ENCODE measurements around the gene ADGRF4.

ADGRF4 gene

GRCh38 chr6:47681201-47681990, 17.0 kb upstream of the ADGRF4 start:
- no peak overlapping the region for H2AFZ ChIP-seq (ENCODE audit: low read depth, low read length)
- ATAC-seq (ENCODE audit: insufficient read depth, low read depth) (no peak), DNase-seq (no peak)
- no peak overlapping the region for H3K9ac ChIP-seq (ENCODE audit: low read depth, low read length)
- H4K20me1 ChIP-seq (ENCODE audit: insufficient read depth, low read length) = no peaks in the 10 kb centered on the region
- TF ChIP-seq CTCF (IDR thresholded peaks at IDR 0.05; ENCODE audit: borderline replicate concordance, extremely low read depth, low read length, poor library complexity, severe bottlenecking) (no peak), EZH2 (IDR thresholded peaks at IDR 0.05; ENCODE audit: borderline replicate concordance, low read depth, low read length, severe bottlenecking) (no peak)
- no peak overlapping the region for H3K27ac ChIP-seq (ENCODE audit: low read length)
- H3K36me3 ChIP-seq (ENCODE audit: insufficient read depth, low read length) = no peaks in the 10 kb centered on the region
- H3K4me3 ChIP-seq (ENCODE audit: low read depth in 1 of 2, low read length in 2 of 2) = no peak overlapping the region
- no peaks in the 10 kb centered on the region for H3K79me2 ChIP-seq (ENCODE audit: insufficient read depth, low read length)
- H3K4me1 ChIP-seq (ENCODE audit: insufficient read depth, low read length) = no peaks in the 10 kb centered on the region
- H3K4me2 ChIP-seq (ENCODE audit: insufficient read depth, low read length) = no peak overlapping the region
- no peaks in the 10 kb centered on the region for H3K9me3 ChIP-seq (ENCODE audit: insufficient read depth, low read length, severe bottlenecking)
- H3K27me3 ChIP-seq (ENCODE audit: insufficient read depth, low read length, poor library complexity) = no peaks in the 10 kb centered on the region

- Histone ChIP-seq H3K79me2 (ENCODE audit: insufficient read depth, low read length) (no peaks in the 10 kb centered on the region), H3K27me3 (ENCODE audit: insufficient read depth, low read length, poor library complexity) (no peaks in the 10 kb centered on the region), H3K4me3 (ENCODE audit: low read depth in 1 of 2, low read length in 2 of 2) (no peak overlapping the region), H3K4me2 (ENCODE audit: insufficient read depth, low read length) (no peak overlapping the region), H3K27ac (ENCODE audit: low read length) (no peak overlapping the region), H3K36me3 (ENCODE audit: insufficient read depth, low read length) (no peaks in the 10 kb centered on the region), H4K20me1 (ENCODE audit: insufficient read depth, low read length) (no peaks in the 10 kb centered on the region), H2AFZ (ENCODE audit: low read depth, low read length) (no peak overlapping the region), H3K4me1 (ENCODE audit: insufficient read depth, low read length) (no peaks in the 10 kb centered on the region), H3K9me3 (ENCODE audit: insufficient read depth, low read length, severe bottlenecking) (no peaks in the 10 kb centered on the region), H3K9ac (ENCODE audit: low read depth, low read length) (no peak overlapping the region)
- TF ChIP-seq EZH2 (IDR thresholded peaks at IDR 0.05; ENCODE audit: borderline replicate concordance, low read depth, low read length, severe bottlenecking) (no peak), CTCF (IDR thresholded peaks at IDR 0.05; ENCODE audit: borderline replicate concordance, extremely low read depth, low read length, poor library complexity, severe bottlenecking) (no peak)
- ATAC-seq (ENCODE audit: insufficient read depth, low read depth) (no peak), DNase-seq (no peak)
These were observed 12.0 kb upstream of the ADGRF4 start for GRCh38 chr6:47686411-47686810.

GRCh38 chr6:47687432-47687831, 10.9 kb upstream of the ADGRF4 start:
- H3K4me1 ChIP-seq (ENCODE audit: insufficient read depth, low read length) = no peaks in the 10 kb centered on the region
- H3K9me3 ChIP-seq (ENCODE audit: insufficient read depth, low read length, severe bottlenecking) = no peaks in the 10 kb centered on the region
- H2AFZ ChIP-seq (ENCODE audit: low read depth, low read length) = no peak overlapping the region
- no peaks in the 10 kb centered on the region for H3K79me2 ChIP-seq (ENCODE audit: insufficient read depth, low read length)
- no peak overlapping the region for H3K27ac ChIP-seq (ENCODE audit: low read length)
- TF ChIP-seq CTCF (IDR thresholded peaks at IDR 0.05; ENCODE audit: borderline replicate concordance, extremely low read depth, low read length, poor library complexity, severe bottlenecking) = no peak
- TF ChIP-seq EZH2 (IDR thresholded peaks at IDR 0.05; ENCODE audit: borderline replicate concordance, low read depth, low read length, severe bottlenecking) = no peak
- H3K4me2 ChIP-seq (ENCODE audit: insufficient read depth, low read length) = no peak overlapping the region
- no peaks in the 10 kb centered on the region for H4K20me1 ChIP-seq (ENCODE audit: insufficient read depth, low read length)
- H3K27me3 ChIP-seq (ENCODE audit: insufficient read depth, low read length, poor library complexity) = no peaks in the 10 kb centered on the region
- no peak overlapping the region for H3K9ac ChIP-seq (ENCODE audit: low read depth, low read length)
- no peaks in the 10 kb centered on the region for H3K36me3 ChIP-seq (ENCODE audit: insufficient read depth, low read length)
- no peak overlapping the region for H3K4me3 ChIP-seq (ENCODE audit: low read depth in 1 of 2, low read length in 2 of 2)
- no peak for DNase-seq
- ATAC-seq (ENCODE audit: insufficient read depth, low read depth) = no peak
